HL-60/S4 treated with retinoic acid at 250 ng/mL for 4 days and 3 days (cell line): ENCODE measurements around the gene NFRKB.

Experiments
- in situ Hi-C: fragments of 300-500 bp; cut with MboI; formaldehyde crosslinking; loops from 2 replicates; pipeline ENCODE4 v1.7.0; 2022; ENCODE audit warnings: low sequenced_read_pairs

NFRKB gene

DNA sequence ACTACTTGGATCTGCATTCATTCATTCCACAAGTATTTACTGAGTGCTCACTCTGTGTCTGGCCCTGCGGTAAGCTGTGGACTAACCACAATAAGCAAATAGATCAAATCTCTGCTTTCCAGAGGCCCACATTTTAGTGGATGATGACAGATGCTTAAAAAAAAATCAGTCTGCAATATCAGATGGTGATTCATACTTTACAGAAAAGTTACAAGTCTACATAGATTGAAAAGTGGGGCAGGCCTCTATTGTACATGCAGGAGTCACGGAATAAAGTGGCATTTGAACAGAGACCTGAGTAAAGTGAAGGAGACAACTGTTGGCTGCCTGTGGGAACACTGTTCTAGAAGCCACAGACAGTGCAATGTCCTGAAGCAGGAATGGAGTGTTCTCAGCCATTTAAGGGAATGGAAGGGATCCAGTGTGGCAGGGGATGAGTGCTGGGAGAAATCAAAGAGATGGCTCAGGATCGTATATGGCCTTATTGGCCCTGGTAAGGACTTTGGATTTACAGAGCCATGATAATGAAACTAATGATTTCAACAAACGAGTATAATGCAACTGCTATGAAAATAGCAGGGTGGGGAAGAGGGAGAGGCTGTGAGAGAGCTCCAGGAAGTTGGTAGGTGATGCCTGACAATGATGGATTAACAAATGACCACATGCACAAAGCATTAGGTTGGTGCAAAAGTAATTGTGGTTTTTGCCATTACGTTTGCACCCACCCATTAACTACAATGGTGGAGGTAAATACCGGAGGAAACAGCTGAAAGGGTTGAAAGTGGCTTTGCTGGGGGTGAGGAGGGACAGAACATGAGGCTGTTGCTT lies 48.7 kb downstream of the NFRKB start:
- in situ Hi-C loops: no loop called here
